ENCODE measurements around the gene LINC01488.

The LINC01488 gene

GRCh38 chr11:69495441-69496201, 14.2 kb downstream of the LINC01488 start:
- DNase-seq: no peak

- DNase-seq: no peak
Measured at GRCh38 chr11:69496202-69496557, 14.7 kb downstream of the LINC01488 start.

GRCh38 chr11:69496631-69497220, 15.3 kb downstream of the LINC01488 start:
- DNase-seq: no peak

- no peak for DNase-seq
Measured at GRCh38 chr11:69497221-69497787, 15.8 kb downstream of the LINC01488 start.

- no peak for DNase-seq
Measured at GRCh38 chr11:69498614-69499175, 17.2 kb downstream of the LINC01488 start.

GRCh38 chr11:69499186-69499917, 17.9 kb downstream of the LINC01488 start:
- DNase-seq: no peak

GRCh38 chr11:69499918-69500284, 18.4 kb downstream of the LINC01488 start:
- no peak for DNase-seq

GRCh38 chr11:69500285-69501120, 19.0 kb downstream of the LINC01488 start:
- DNase-seq: no peak

- DNase-seq: no peak
Measured at GRCh38 chr11:69501121-69501489, 19.6 kb downstream of the LINC01488 start.

GRCh38 chr11:69501891-69502860, 20.7 kb downstream of the LINC01488 start:
- DNase-seq: no peak

GRCh38 chr11:69504127-69504526, 22.7 kb downstream of the LINC01488 start:
- no peak for DNase-seq

- no peak for DNase-seq
Measured at GRCh38 chr11:69504576-69505335, 23.3 kb downstream of the LINC01488 start.

- DNase-seq: no peak
Measured at GRCh38 chr11:69508974-69509373, 27.5 kb downstream of the LINC01488 start.

GRCh38 chr11:69509381-69509780, 27.9 kb downstream of the LINC01488 start:
- DNase-seq: no peak

GRCh38 chr11:69509846-69510390, 28.5 kb downstream of the LINC01488 start:
- no peak for DNase-seq

GRCh38 chr11:69510471-69511357, 29.3 kb downstream of the LINC01488 start:
- DNase-seq: no peak

GRCh38 chr11:69511358-69512055, 30.0 kb downstream of the LINC01488 start:
- DNase-seq: no peak

- no peak for DNase-seq
Measured at GRCh38 chr11:69512136-69512535, 30.7 kb downstream of the LINC01488 start.
